CD4-positive, alpha-beta T cell treated with Interleukin-15 for 4 hours (primary cell): ENCODE measurements around the gene S100A6.

Experiments used
- DNase-seq: peaks from one replicate; pipeline ENCODE4 v3.0.0-alpha.2; 2020; ENCODE audit warnings: low spot score

The S100A6 gene

GRCh38 chr1:153545067-153546055 is 9.6 kb upstream of the S100A6 start, which contains the start of gene S100A4:
TSS of gene S100A4 (minus strand) at chr1:153545806. CDS start at chr1:153544794, 1,012 bp downstream.
- DNase-seq = peak; percentile 93

GRCh38 chr1:153544453-153545066 is 8.8 kb upstream of the S100A6 start:
- no peak for DNase-seq

- no peak for DNase-seq
Measured at GRCh38 chr1:153543736-153544135, 7.9 kb upstream of the S100A6 start.

- no peak for DNase-seq
Measured at GRCh38 chr1:153542956-153543711, 7.3 kb upstream of the S100A6 start.

- DNase-seq = no peak
Measured at GRCh38 chr1:153541641-153542590, 6.1 kb upstream of the S100A6 start.

GRCh38 chr1:153540394-153541361 is 4.9 kb upstream of the S100A6 start, which contains the start of gene S100A5:
TSS of gene S100A5 (minus strand) at chr1:153540934. CDS start at chr1:153540191, 743 bp downstream.
- DNase-seq = peak; percentile 80

- DNase-seq = no peak
Measured at GRCh38 chr1:153539395-153540093, 3.8 kb upstream of the S100A6 start.

- no peak for DNase-seq
Measured at GRCh38 chr1:153538315-153538821, 2.6 kb upstream of the S100A6 start.

- DNase-seq = no peak
Measured at GRCh38 chr1:153537376-153537730, 1.6 kb upstream of the S100A6 start.

- no peak for DNase-seq
Measured at GRCh38 chr1:153536671-153537375, 1.0 kb upstream of the S100A6 start.

GRCh38 chr1:153536012-153536670 is 350 bp upstream of the S100A6 start:
- DNase-seq = peak; percentile 88

- no peak for DNase-seq
Measured at GRCh38 chr1:153534925-153535241, 908 bp downstream of the S100A6 start.

- DNase-seq = no peak
Measured at GRCh38 chr1:153534226-153534924, 1.4 kb downstream of the S100A6 start.

GRCh38 chr1:153533689-153534201 is 2.0 kb downstream of the S100A6 start:
- no peak for DNase-seq

GRCh38 chr1:153532769-153533599 is 2.8 kb downstream of the S100A6 start:
- DNase-seq = peak; percentile 81

GRCh38 chr1:153532181-153532580 is 3.6 kb downstream of the S100A6 start:
- peak; percentile 78 for DNase-seq
